Heart left ventricle (tissue), 16 donors: Measurements from ENCODE around the gene NPM1. TPM values are rescaled to one million over a fixed set of nuclear protein-coding genes. Genes with fewer than 3 reads are reported as not detected.

ENCODE experiments used
- ATAC-seq, 4 donors: fragments of 200-7000 bp; cut with Tn5 transposase; one replicate each; pipeline ENCODE4 v1.9.1; 2020 to 2022; ENCODE audit warnings: moderate library complexity in 4 of 4, mild to moderate bottlenecking in 3 of 4, moderate number of reproducible peaks in 1 of 4
- DNase-seq, 5 donors: peaks; one replicate each; pipeline ENCODE4 v3.0.0-alpha.2; 2020
- H3K27ac ChIP-seq, 12 donors: fragments of 200-600 bp; sonication (generic) in 4 of 12; one replicate each; pipeline versions ENCODE4 v1.5.0 to v1.8.0; 2016 to 2022; ENCODE audit warnings: mild to moderate bottlenecking in 2 of 12
- H3K27me3 ChIP-seq, 9 donors: fragments of 200-600 bp; sonication (generic) in 2 of 9; one replicate each; pipeline versions ENCODE4 v1.5.1 to v1.8.0; 2016 to 2022; ENCODE audit warnings: mild to moderate bottlenecking in 3 of 9
- H3K36me3 ChIP-seq, 9 donors: fragments of 200-600 bp; sonication (generic) in 2 of 9; one replicate each; pipeline versions ENCODE4 v1.5.0 to v1.8.0; 2018 to 2022; ENCODE audit warnings: mild to moderate bottlenecking in 2 of 9
- H3K4me1 ChIP-seq, 12 donors: fragments of 200-600 bp; sonication (generic) in 4 of 12; one replicate each; pipeline versions ENCODE4 v1.5.0 to v1.8.0; 2016 to 2022; ENCODE audit warnings: mild to moderate bottlenecking in 3 of 12
- H3K4me3 ChIP-seq, 12 donors: fragments of 200-600 bp; sonication (generic) in 4 of 12; one replicate each; pipeline versions ENCODE4 v1.5.0 to v1.8.0; 2017 to 2022; ENCODE audit warnings: mild to moderate bottlenecking in 9 of 12, moderate library complexity in 4 of 12
- H3K9me3 ChIP-seq, 12 donors: fragments of 200-600 bp; sonication (generic) in 4 of 12; one replicate each; pipeline versions ENCODE4 v1.5.0 to v1.8.0; 2016 to 2022; ENCODE audit warnings: mild to moderate bottlenecking in 1 of 12
- CTCF ChIP-seq, 12 donors: fragments of 200-600 bp; sonication (generic) in 4 of 12; IDR thresholded peaks; one replicate each; pipeline versions ENCODE4 v1.5.0 to v1.8.0; 2018 to 2022; ENCODE audit warnings: antibody characterized with exemption in 12 of 12, mild to moderate bottlenecking in 5 of 12
- POLR2A ChIP-seq, 2 donors: fragments of 450-650 bp; IDR thresholded peaks; one replicate each; pipeline ENCODE4 v1.6.1; 2017; ENCODE audit warnings: antibody characterized with exemption in 2 of 2, mild to moderate bottlenecking in 2 of 2, moderate library complexity in 2 of 2
- WGBS, 4 donors: extraction: QIAGEN DNeasy Blood & Tissue Kit in 2 of 4; methylation state at CpG; one replicate each; pipeline versions ENCODE4 v1.1.5 to v1.1.7; 2013 to 2018; 5-methylcytosine and 5-hydroxymethylcytosine counted together
- intact Hi-C, 10 donors: fragments of 100-400 bp; cut with DNase I; formaldehyde crosslinking; loops; one replicate each; pipeline versions ENCODE4 v1.11.1 to v1.14.2; 2022
- polyA plus RNA-seq, 2 donors: library from polyadenylated mRNA; stranded (reverse); fragments of 200-250 nt; gene quantifications; one replicate each; pipeline ENCODE4 v1.2.3, GENCODE V29; 2013
- total RNA-seq, 9 donors: library from RNA; depleted of rRNA in 2 of 9; stranded (reverse); fragments of >200 nt in 2 of 9; fragmentation: NEBNext Ultra II Directional in 3 of 9; extraction: Animal tissue kit (Norgen Biotek cat#: 25700) in 3 of 9; gene quantifications; one replicate each; pipeline versions ENCODE4 v1.1.0 to v1.2.4, GENCODE V29; 2016 to 2023
- donor health status: ischemic (EF 13 %, LVEDD 7.1; RV severe dilation, severe dysfunction).
- donor health status: healthy with polysubstance abuse.
- donor health status: DM: no; HTN: yes; CAD: no.
- donor health status: DM: no; HTN: no; CAD: no.
- donor health status: ischemic (EF 25% LVEDD 6.9; RV normal size, moderate dysfunction).
- donor health status: ischemic (EF 25% LVEDD 5.7; RV mildly dilated, moderate dysfunction).
- donor health status: healthy.
- donor health status: DM: yes; HTN: yes; CAD: no.
- donor health status: ischemic (EF 35%, LVEDD 5.7; RV mildly dilated, moderate dysfunction).
- donor health status: nonischemic (EF 11% LVEDD 7.7; RV severe dilation, severe dysfunction).
- donor health status: DM: yes; HTN: yes; CAD: no.
- donor health status: PGD.
- donor health status: ischemic (EF 29% LVEDD 5.4; RV normal size, mild dysfunction).
- donor health status: nonischemic (EF 23%, LVEDD 6.1; RV moderate dilation, normal function).

Gene NPM1
- total and polyA plus RNA-seq, 11 donors: 240 to 1,458 (median 442) TPM

GRCh38 chr5:171426680-171427079 lies 39.0 kb downstream of the NPM1 start:
- DNase-seq (peak in 2 of 5 donors; percentile 13 to 17), ATAC-seq (no peak)
- Histone ChIP-seq H3K4me3 (no peak overlapping the region), H3K4me1 (peaks cover 0 to 53% (median 12%) of the 10 kb centered on the region in 12 donors), H3K36me3 (no peaks in the 10 kb centered on the region), H3K9me3 (no peaks in the 10 kb centered on the region), H3K27ac (peak overlapping the region in 2 of 12 donors; percentile 50 to 71), H3K27me3 (no peaks in the 10 kb centered on the region)
- whole genome bisulfite sequencing, 4 donors: 59 to 81% (median 74%) methylated on average over 9 of the region's 9 CpGs
- no peak for TF ChIP-seq POLR2A (IDR thresholded peaks at IDR 0.05)
- no peak for TF ChIP-seq CTCF (IDR thresholded peaks at IDR 0.05)
- intact Hi-C loops: loop anchor here in 7 of 10 donors (10.0 kb wide), 6 partner anchors 58 to 618 kb away; no protein-coding TSS in a partner anchor

GRCh38 chr5:171427318-171428167 lies 39.9 kb downstream of the NPM1 start:
- TF ChIP-seq CTCF (IDR thresholded peaks at IDR 0.05) (no peak), POLR2A (IDR thresholded peaks at IDR 0.05) (no peak)
- Histone ChIP-seq H3K27ac (peak overlapping the region in 6 of 12 donors; percentile 20 to 71 (median 44)), H3K36me3 (no peaks in the 10 kb centered on the region), H3K4me3 (no peak overlapping the region), H3K4me1 (peaks cover 0 to 53% (median 10%) of the 10 kb centered on the region in 12 donors), H3K27me3 (no peaks in the 10 kb centered on the region), H3K9me3 (no peaks in the 10 kb centered on the region)
- intact Hi-C loops: loop anchor here in 7 of 10 donors (10.0 kb wide), 6 partner anchors 57 to 617 kb away; no protein-coding TSS in a partner anchor
- DNase-seq: peak; percentile 75 to 91 (median 83)
- ATAC-seq: peak; percentile 72 to 83 (median 78)
- WGBS, 4 donors: 50 to 68% (median 61%) methylated on average over 20 of the region's 20 CpGs

- H3K4me3 ChIP-seq: no peak overlapping the region
- no peaks in the 10 kb centered on the region for H3K27me3 ChIP-seq
- DNase-seq (peak in 1 of 5 donors; percentile 10), ATAC-seq (peak in 1 of 4 donors; percentile 5)
- no peak for TF ChIP-seq CTCF (IDR thresholded peaks at IDR 0.05)
- no peak for TF ChIP-seq POLR2A (IDR thresholded peaks at IDR 0.05)
- 80 to 89% (median 86%) methylated on average over 8 to 9 of the region's 9 CpGs for whole genome bisulfite sequencing, 4 donors
- H3K4me1 ChIP-seq: peaks cover 0 to 53% (median 12%) of the 10 kb centered on the region in 12 donors
- no peaks in the 10 kb centered on the region for H3K9me3 ChIP-seq
- H3K27ac ChIP-seq: peak overlapping the region in 5 of 12 donors; percentile 34 to 67 (median 50)
- intact Hi-C loops: loop anchor here in 7 of 10 donors (10.0 kb wide), 6 partner anchors 57 to 617 kb away; no protein-coding TSS in a partner anchor
- no peaks in the 10 kb centered on the region for H3K36me3 ChIP-seq
Observed at GRCh38 chr5:171428168-171428696, 40.6 kb downstream of the NPM1 start.
